Liver (tissue), 9 donors: ENCODE measurements around the gene ADAM19. TPM values are rescaled to one million over a fixed set of nuclear protein-coding genes. Genes with fewer than 3 reads are reported as not detected.

ENCODE experiments used
- DNase-seq: peaks from one replicate; pipeline ENCODE4 v3.0.0-alpha.2; 2017; ENCODE audit warnings: low spot score
- H3K27ac ChIP-seq, 2 donors: one replicate each; pipeline ENCODE4 v1.7.0; 2013; ENCODE audit warnings: inconsistent platforms in 2 of 2, low read length in 2 of 2, control low read depth in 1 of 2, low read depth in 1 of 2, mild to moderate bottlenecking in 1 of 2
- H3K27me3 ChIP-seq, 4 donors: one replicate each; pipeline versions ENCODE4 v1.6.1 to v1.7.0; 2013; ENCODE audit warnings: low read length in 3 of 4, inconsistent platforms in 1 of 4, mild to moderate bottlenecking in 1 of 4, moderate library complexity in 1 of 4; ENCODE audit not compliant: control insufficient read depth in 4 of 4, insufficient read depth in 4 of 4
- H3K36me3 ChIP-seq, 4 donors: one replicate each; pipeline versions ENCODE4 v1.6.1 to v1.7.0; 2013; ENCODE audit warnings: low read length in 3 of 4, mild to moderate bottlenecking in 3 of 4, low read depth in 1 of 4, moderate library complexity in 1 of 4; ENCODE audit not compliant: control insufficient read depth in 4 of 4, insufficient read depth in 3 of 4
- H3K4me1 ChIP-seq, 4 donors: one replicate each; pipeline versions ENCODE4 v1.6.1 to v1.7.0; 2013; ENCODE audit warnings: low read length in 3 of 4, mild to moderate bottlenecking in 3 of 4, moderate library complexity in 1 of 4; ENCODE audit not compliant: control insufficient read depth in 4 of 4, insufficient read depth in 4 of 4
- H3K4me3 ChIP-seq, 3 donors: one replicate each; pipeline versions ENCODE4 v1.6.1 to v1.7.0; 2013; ENCODE audit warnings: low read length in 3 of 3, control low read depth in 1 of 3, low read depth in 1 of 3, mild to moderate bottlenecking in 1 of 3
- H3K9ac ChIP-seq, 2 donors: one replicate each; pipeline ENCODE4 v1.7.0; 2013; ENCODE audit warnings: low read length in 2 of 2, mild to moderate bottlenecking in 2 of 2, moderate library complexity in 2 of 2, control low read depth in 1 of 2, low read depth in 1 of 2
- H3K9me3 ChIP-seq, 4 donors: one replicate each; pipeline versions ENCODE4 v1.6.1 to v1.7.0; 2013; ENCODE audit warnings: low read length in 3 of 4; ENCODE audit not compliant: control insufficient read depth in 4 of 4
- ATF3 ChIP-seq: IDR thresholded peaks from 2 replicates; pipeline ENCODE4 v1.6.1; 2016; ENCODE audit warnings: antibody characterized with exemption
- CTCF ChIP-seq: fragments of 150-350 bp; IDR thresholded peaks from 2 replicates; pipeline ENCODE4 v1.5.1; 2017; ENCODE audit warnings: improper control_type of control experiment, low read depth, low read length; ENCODE audit not compliant: missing input control
- FOXA2 ChIP-seq: IDR thresholded peaks from 2 replicates; pipeline ENCODE4 v1.6.1; 2016; ENCODE audit warnings: antibody characterized with exemption
- GABPA ChIP-seq, 2 donors: IDR thresholded peaks in 1 of 2; conservative IDR thresholded peaks in 1 of 2; 2 replicates each; pipeline ENCODE4 v1.6.1; 2016; ENCODE audit warnings: antibody characterized with exemption in 2 of 2, mild to moderate bottlenecking in 1 of 2, moderate library complexity in 1 of 2
- HNF4A ChIP-seq, 2 donors: conservative IDR thresholded peaks; 2 replicates each; pipeline ENCODE4 v1.6.1; 2016; ENCODE audit warnings: antibody characterized with exemption in 2 of 2, mild to moderate bottlenecking in 2 of 2
- HNF4G ChIP-seq: IDR thresholded peaks from 2 replicates; pipeline ENCODE4 v1.6.1; 2016; ENCODE audit warnings: antibody characterized with exemption
- JUND ChIP-seq, 2 donors: IDR thresholded peaks; 2 replicates each; pipeline ENCODE4 v1.6.1; 2016; ENCODE audit warnings: antibody characterized with exemption in 2 of 2
- REST ChIP-seq: IDR thresholded peaks from 2 replicates; pipeline ENCODE4 v1.6.1; 2016; ENCODE audit warnings: antibody characterized with exemption, mild to moderate bottlenecking
- RXRA ChIP-seq, 2 donors: IDR thresholded peaks; 2 replicates each; pipeline ENCODE4 v1.6.1; 2017 to 2018; ENCODE audit warnings: antibody characterized with exemption in 2 of 2, mild to moderate bottlenecking in 1 of 2
- SP1 ChIP-seq: IDR thresholded peaks from 2 replicates; pipeline ENCODE4 v1.6.1; 2018; ENCODE audit warnings: antibody characterized with exemption, mild to moderate bottlenecking
- TAF1 ChIP-seq: conservative IDR thresholded peaks from 2 replicates; pipeline ENCODE4 v1.6.1; 2016; ENCODE audit warnings: antibody characterized with exemption, mild to moderate bottlenecking
- WGBS: extraction: QIAGEN DNeasy Blood & Tissue Kit; methylation state at CpG from one replicate; pipeline ENCODE4 v1.1.7; 2013; 5-methylcytosine and 5-hydroxymethylcytosine counted together
- polyA plus RNA-seq, 2 donors: library from polyadenylated mRNA; stranded (reverse) in 1 of 2; unstranded in 1 of 2; fragments of 200-250 nt in 1 of 2; fragments of >200 nt in 1 of 2; fragmentation: Nextera tagmentation in 1 of 2; extraction: Ambion mirVana in 1 of 2; gene quantifications; one replicate each; pipeline versions ENCODE4 v1.2.1 to v1.2.3, GENCODE V29; 2013 to 2015
- total RNA-seq, 2 donors: library from RNA; depleted of rRNA; stranded (reverse); fragments of >200 nt; gene quantifications; one replicate each; pipeline ENCODE4 v1.2.3, GENCODE V29; 2014
- TF ChIP-seq, protein P1 (sequence below): IDR thresholded peaks from 2 replicates; pipeline ENCODE4 v1.6.1; 2016; ENCODE audit warnings: antibody characterized with exemption
- donor health status: healthy.
- donor health status: healthy.
- donor health status: healthy.
- donor health status: healthy.
- donor health status: healthy.

The ADAM19 gene
- total and polyA plus RNA-seq, 4 donors: 2.4 to 7.1 (median 2.9) TPM

DNA sequence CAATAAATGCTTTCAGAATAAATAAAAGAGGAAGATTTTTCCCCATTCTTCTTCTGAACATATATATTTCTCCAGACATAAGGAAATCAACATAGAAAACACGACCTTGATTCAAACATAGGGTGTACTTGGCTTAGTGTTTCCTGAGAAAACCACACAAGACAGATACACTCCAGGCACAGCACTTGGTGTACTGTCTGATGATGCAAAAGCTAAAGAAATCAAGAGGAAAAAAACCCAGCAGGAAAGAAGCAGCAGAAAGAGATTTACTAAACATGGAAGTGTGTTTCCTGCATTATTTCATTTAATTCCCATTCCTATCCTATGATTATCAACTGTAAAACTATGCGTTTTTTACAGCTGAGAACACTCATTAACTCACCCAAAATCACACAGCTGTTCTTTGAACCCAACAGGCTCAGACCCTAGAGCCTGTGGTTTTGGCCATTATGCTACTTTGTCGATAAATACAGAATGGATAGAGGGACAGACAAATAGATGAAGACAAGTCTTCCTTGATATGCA is 69.4 kb downstream of the ADAM19 start:
- Histone ChIP-seq H3K9ac (no peak overlapping the region), H3K4me1 (peaks cover 0 to 4% (median 2%) of the 10 kb centered on the region in 4 donors), H3K36me3 (peaks cover 4 to 11% (median 7%) of the 10 kb centered on the region in 4 donors), H3K4me3 (no peak overlapping the region), H3K27ac (no peak overlapping the region), H3K9me3 (no peaks in the 10 kb centered on the region), H3K27me3 (no peaks in the 10 kb centered on the region)
- 88% methylated on average over 3 of the region's 3 CpGs for WGBS
- no peak for TF ChIP-seq TAF1
- no peak for DNase-seq

- Histone ChIP-seq H3K36me3 (peaks cover 4 to 14% (median 8%) of the 10 kb centered on the region in 4 donors), H3K4me1 (no peaks in the 10 kb centered on the region), H3K9me3 (no peaks in the 10 kb centered on the region), H3K9ac (no peak overlapping the region), H3K27me3 (no peaks in the 10 kb centered on the region), H3K4me3 (no peak overlapping the region), H3K27ac (no peak overlapping the region)
- no peak for TF ChIP-seq HNF4G
- no peak for TF ChIP-seq RXRA (IDR thresholded peaks at IDR 0.05)
- TF ChIP-seq SP1: no peak
- TF ChIP-seq GABPA (IDR thresholded peaks at IDR 0.05 in 1 of 2, conservative IDR thresholded peaks at IDR 0.05 in 1 of 2): no peak
- no peak for TF ChIP-seq ATF3
- TF ChIP-seq, protein P1, sequence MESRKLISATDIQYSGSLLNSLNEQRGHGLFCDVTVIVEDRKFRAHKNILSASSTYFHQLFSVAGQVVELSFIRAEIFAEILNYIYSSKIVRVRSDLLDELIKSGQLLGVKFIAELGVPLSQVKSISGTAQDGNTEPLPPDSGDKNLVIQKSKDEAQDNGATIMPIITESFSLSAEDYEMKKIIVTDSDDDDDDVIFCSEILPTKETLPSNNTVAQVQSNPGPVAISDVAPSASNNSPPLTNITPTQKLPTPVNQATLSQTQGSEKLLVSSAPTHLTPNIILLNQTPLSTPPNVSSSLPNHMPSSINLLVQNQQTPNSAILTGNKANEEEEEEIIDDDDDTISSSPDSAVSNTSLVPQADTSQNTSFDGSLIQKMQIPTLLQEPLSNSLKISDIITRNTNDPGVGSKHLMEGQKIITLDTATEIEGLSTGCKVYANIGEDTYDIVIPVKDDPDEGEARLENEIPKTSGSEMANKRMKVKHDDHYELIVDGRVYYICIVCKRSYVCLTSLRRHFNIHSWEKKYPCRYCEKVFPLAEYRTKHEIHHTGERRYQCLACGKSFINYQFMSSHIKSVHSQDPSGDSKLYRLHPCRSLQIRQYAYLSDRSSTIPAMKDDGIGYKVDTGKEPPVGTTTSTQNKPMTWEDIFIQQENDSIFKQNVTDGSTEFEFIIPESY: no peak
- no peak for TF ChIP-seq REST
- TF ChIP-seq FOXA2: no peak
- no peak for TF ChIP-seq HNF4A (conservative IDR thresholded peaks at IDR 0.05)
- TF ChIP-seq JUND (IDR thresholded peaks at IDR 0.05): no peak
- TF ChIP-seq CTCF: no peak
- no peak for DNase-seq
- WGBS: 98% methylated on average over 6 of the region's 6 CpGs
Measured at GRCh38 chr5:157505496-157505895, 70.1 kb downstream of the ADAM19 start.
